ENCODE data around the gene VMAC. TPM values are rescaled to one million over a fixed set of nuclear protein-coding genes. Genes with fewer than 3 reads are reported as not detected.

Gene VMAC
- total RNA-seq, 4 donors from 2014 or later = 10.2 to 15.2 (median 10.8) TPM

GRCh38 chr19:5916181-5916708, 11.6 kb downstream of the VMAC start:
- WGBS, 2 donors = 65 to 66% methylated on average over 10 to 14 of the region's 14 CpGs
- DNase-seq (ENCODE audit: low spot score in 2 of 2) = no peak
- TF ChIP-seq, protein P1, sequence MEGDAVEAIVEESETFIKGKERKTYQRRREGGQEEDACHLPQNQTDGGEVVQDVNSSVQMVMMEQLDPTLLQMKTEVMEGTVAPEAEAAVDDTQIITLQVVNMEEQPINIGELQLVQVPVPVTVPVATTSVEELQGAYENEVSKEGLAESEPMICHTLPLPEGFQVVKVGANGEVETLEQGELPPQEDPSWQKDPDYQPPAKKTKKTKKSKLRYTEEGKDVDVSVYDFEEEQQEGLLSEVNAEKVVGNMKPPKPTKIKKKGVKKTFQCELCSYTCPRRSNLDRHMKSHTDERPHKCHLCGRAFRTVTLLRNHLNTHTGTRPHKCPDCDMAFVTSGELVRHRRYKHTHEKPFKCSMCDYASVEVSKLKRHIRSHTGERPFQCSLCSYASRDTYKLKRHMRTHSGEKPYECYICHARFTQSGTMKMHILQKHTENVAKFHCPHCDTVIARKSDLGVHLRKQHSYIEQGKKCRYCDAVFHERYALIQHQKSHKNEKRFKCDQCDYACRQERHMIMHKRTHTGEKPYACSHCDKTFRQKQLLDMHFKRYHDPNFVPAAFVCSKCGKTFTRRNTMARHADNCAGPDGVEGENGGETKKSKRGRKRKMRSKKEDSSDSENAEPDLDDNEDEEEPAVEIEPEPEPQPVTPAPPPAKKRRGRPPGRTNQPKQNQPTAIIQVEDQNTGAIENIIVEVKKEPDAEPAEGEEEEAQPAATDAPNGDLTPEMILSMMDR (IDR thresholded peaks at IDR 0.05) = no peak
- TF ChIP-seq POLR2A (IDR thresholded peaks at IDR 0.05) = no peak
- intact Hi-C loops (cut with DNase I; ENCODE audit: low total_unique reads) = no loop called here
- H3K4me3 ChIP-seq (ENCODE audit: low read depth, poor library complexity, severe bottlenecking) = no peak overlapping the region

DNA sequence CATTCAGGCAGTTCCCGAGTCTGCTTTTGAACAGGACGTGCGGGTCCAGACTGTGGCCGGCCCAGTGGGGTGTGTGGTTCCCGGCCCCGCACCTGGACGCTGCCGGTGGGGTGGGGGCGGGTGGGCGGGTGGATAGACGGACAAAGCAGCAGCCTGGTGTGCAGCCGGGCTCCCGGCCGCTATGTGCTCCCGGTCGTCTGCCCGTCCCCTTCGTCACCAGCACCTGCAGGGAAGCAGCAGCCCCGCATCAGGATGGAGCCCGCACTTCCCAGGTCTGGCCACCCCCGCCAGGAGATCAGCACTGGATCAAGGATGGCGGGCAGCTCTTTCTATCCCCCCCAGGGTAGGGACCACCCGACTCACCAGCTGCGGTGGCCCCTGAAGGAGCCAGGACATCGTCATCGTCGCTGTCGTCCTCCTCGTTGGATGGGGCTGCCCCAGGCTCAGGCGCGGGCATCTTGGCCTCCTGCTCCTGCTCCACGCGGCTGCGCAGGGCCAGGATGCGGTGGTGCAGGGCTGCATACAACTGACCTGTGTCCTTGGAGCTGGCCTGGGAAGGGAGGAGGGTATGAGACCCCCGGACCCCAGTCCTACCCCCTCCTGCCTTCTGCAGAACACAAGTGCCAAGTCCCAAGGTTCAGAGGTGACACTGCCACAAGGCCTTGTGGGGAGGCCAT, 12.9 kb downstream of the VMAC start:
- no peak for TF ChIP-seq POLR2A (IDR thresholded peaks at IDR 0.05)
- TF ChIP-seq, protein P1 (IDR thresholded peaks at IDR 0.05) = no peak
- WGBS, 2 donors = 90 to 91% methylated on average over 32 to 36 of the region's 36 CpGs
- intact Hi-C loops (cut with DNase I; ENCODE audit: low total_unique reads) = no loop called here
- DNase-seq (ENCODE audit: low spot score in 2 of 2) = no peak
- no peak overlapping the region for H3K4me3 ChIP-seq (ENCODE audit: low read depth, poor library complexity, severe bottlenecking)

- WGBS, 2 donors = 91 to 93% methylated on average over 20 of the region's 20 CpGs
- no peak for DNase-seq (ENCODE audit: low spot score in 2 of 2)
- no peak for TF ChIP-seq POLR2A (IDR thresholded peaks at IDR 0.05)
- TF ChIP-seq, protein P1 (IDR thresholded peaks at IDR 0.05) = no peak
Measured at GRCh38 chr19:5918463-5919079, 13.9 kb downstream of the VMAC start.

DNA sequence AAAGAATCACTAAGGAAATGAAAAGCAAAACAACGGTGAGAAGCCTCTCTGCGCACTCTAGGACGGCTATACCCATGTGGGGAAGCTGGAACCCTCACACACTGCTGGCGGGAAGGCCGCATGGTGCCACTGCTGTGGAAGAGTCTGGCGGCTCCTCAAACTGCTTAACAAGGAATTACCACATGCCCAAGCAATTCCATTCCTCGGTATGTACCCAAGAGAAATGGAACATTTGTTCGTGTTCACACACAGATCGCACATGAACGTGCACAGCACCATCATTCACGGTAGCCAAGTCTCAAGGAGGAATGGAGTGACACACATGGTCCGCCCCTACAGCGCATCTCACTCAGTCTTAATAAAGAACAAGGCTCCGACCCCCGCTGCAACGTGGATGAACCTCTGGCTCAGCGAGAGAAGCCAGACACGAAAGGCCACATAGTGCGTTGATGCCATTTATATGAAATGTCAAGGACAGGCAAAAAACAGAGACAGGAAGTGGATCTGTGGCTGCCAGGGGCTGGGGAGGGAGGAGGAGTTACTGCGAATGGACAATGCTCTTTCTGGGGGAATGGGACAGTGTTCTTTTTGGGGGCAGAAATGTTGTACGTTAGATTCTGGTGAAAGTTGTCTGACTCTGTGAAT, 17.0 kb downstream of the VMAC start:
- DNase-seq (ENCODE audit: low spot score in 2 of 2) = no peak
- 91 to 92% methylated on average over 21 of the region's 21 CpGs for WGBS, 2 donors
- H3K4me3 ChIP-seq (ENCODE audit: low read depth, poor library complexity, severe bottlenecking) = no peak overlapping the region
- intact Hi-C loops (cut with DNase I; ENCODE audit: low total_unique reads) = no loop called here
- TF ChIP-seq, protein P1 (IDR thresholded peaks at IDR 0.05) = no peak
- no peak for TF ChIP-seq POLR2A (IDR thresholded peaks at IDR 0.05)

More at GRCh38 chr19:5918463-5919079, 13.9 kb downstream of the VMAC start:
- H3K4me3 ChIP-seq (ENCODE audit: low read depth, poor library complexity, severe bottlenecking) = no peak overlapping the region
- intact Hi-C loops (cut with DNase I; ENCODE audit: low total_unique reads) = no loop called here

GRCh38 chr19:5922161-5922545, 17.5 kb downstream of the VMAC start:
- TF ChIP-seq, protein P1 (IDR thresholded peaks at IDR 0.05) = no peak
- no peak for TF ChIP-seq POLR2A (IDR thresholded peaks at IDR 0.05)
- no peak overlapping the region for H3K4me3 ChIP-seq (ENCODE audit: low read depth, poor library complexity, severe bottlenecking)
- DNase-seq (ENCODE audit: low spot score in 2 of 2) = no peak
- 90 to 94% methylated on average over 12 of the region's 12 CpGs for WGBS, 2 donors
- intact Hi-C loops (cut with DNase I; ENCODE audit: low total_unique reads) = no loop called here

All from lower leg skin (tissue), 4 donors.